HG02642 (cell line): ENCODE measurements around the gene MACC1.
"Not testable (repeated sequence)": the region's sequence is repeated elsewhere in the genome, so short reads cannot be mapped to it uniquely, and the experiment has no call there.

ENCODE experiments used
- ATAC-seq: cut with Tn5 transposase; IDR thresholded peaks from one replicate; pipeline ENCODE4 v1.9.1; 2021; ENCODE audit warnings: mild to moderate bottlenecking; ENCODE audit not compliant: unreplicated experiment, poor library complexity

Gene MACC1

DNA sequence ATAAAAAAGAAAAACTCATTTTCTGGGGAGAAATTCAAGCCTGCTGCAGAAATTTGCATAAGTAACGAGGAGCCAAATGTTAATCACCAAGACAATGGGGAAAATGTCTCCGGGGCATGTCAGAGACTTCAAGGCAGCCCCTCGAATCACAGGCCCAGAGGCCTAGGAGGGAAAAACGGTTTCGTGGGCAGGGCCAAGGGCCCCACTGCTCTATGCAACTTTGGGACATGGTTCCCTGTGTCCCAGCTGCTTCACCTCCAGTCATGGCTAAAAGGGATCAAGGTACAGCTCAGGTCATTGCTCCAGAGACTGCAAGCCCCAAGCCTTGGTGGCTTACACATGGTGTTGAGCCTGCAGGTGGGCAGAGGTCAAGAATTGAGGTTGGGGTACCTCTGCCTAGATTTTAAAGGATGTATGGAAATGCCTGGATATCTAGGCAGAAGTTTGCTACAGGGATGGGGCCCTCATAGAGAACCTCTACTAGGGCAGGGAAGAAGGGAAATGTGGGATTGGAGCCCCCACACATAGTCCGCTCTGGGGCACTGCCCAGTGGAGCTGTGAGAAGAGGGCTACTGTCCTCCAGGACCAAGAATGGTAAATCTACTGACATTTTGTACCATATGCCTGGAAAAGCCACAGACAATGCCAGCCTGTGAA, 8.4 kb downstream of the MACC1 start:
- ATAC-seq, result no peak

DNA sequence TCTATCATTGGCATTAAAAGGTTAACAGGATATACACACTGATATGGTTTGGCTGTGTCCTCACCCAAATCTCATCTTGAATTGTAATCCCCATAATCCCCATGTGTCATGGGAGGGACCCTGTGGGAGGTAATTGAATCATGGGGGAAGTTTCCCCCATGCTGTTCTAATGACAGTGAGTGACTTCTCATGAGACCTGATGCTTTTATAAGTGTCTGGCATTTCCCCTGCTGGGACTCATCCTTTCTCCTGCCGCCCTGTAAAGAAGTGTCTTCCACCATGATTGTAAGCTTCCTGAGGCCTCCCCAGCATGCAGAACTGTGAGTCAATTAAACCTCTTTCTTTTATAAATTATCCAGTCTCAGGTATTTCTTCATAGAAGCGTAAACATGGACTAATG, 9.4 kb downstream of the MACC1 start:
- not testable (repeated sequence) for ATAC-seq

DNA sequence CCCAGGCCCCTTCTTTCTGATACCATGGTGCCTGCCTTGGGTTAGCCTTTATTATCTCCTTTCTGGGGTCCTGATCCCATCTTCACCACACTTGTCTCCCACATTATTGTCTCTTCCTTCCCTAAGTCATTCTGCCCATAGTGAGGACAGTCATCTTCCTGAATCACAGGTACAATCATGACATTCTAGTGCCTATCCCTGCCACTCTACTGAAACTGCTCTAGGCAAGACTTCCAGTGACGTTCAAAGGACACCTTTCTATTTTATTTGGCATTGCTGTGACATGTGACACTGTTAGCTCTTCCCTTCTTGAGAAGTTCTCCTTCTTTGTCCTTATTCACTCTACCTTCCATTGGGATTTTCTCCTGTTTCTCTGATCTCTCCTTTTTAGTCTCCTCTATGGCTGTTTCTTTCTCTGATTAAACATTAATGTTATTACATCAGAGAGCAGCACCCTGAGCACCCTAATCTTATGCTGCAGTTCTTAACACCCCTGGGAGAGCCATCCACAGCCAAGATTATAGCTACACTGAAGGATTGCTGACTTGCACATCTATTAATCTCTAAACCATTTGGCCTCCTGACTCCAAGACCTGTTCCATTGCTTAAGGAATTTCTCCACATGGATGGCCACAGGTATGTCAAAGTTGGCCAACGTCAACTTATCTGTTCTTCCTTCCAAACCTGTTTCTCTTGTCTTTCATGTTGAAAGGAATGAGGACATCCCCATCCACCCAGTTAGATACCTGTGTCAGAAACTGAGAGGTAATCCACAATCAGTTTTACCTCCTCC, 10.9 kb downstream of the MACC1 start:
- ATAC-seq, result no peak

DNA sequence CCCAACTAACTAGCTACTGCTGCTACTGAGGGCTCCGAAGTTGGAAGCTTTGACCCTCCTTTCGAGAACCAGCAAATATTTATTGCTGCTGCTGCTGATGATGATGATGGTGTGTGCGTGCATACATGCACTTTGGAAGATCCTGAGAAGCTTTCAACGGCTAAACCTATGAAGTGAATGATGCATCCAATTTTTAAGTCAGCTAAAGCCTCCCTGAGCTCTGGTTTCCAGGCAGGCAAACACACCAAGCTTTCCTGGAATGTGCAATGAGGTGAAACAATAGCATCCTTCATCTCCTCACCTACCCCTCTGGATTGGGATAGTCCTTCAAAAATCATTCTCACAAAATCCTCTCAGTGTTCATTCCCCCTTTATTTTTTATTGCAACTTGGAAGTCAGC, 13.9 kb downstream of the MACC1 start:
- ATAC-seq, result no peak

DNA sequence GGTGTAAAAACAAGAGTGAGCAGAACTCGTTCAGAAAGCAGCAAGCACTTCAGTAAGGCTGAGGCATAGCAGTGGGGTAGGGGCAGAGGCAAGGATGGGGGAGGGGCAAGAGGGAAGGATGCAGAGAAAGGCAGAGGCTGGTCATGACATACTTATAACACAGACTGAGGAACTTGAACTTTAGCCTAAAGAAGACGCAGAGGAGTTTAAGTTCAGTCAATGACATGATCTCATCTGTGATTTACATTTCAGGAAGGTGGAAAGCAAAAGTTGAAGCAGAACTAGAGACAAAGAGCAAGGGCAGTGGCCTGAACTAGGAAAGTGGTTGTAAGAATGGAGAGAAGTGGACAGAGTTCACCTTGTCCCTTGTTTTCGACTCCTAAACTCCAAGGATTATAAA, 15.8 kb downstream of the MACC1 start:
- peak; percentile 34 for ATAC-seq

DNA sequence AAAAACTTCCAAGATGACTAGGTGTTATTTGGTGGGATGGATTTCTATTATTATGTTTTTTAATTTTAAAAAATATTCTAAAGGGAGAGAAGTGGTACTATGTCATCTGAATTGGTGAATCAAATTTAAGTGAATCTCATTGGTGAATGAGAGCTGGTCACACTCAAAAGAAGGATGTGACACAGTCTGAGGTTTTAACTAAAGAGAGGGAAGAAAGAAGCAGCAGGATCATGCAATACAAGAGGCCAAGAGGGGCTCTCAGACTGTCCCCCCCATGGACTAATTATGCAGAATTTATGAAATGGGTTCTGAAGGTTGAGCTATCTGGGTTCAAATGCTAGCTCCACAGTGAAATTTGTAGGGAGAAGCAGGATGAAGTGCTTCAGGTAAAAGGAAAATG, 16.2 kb downstream of the MACC1 start:
- ATAC-seq, result no peak

DNA sequence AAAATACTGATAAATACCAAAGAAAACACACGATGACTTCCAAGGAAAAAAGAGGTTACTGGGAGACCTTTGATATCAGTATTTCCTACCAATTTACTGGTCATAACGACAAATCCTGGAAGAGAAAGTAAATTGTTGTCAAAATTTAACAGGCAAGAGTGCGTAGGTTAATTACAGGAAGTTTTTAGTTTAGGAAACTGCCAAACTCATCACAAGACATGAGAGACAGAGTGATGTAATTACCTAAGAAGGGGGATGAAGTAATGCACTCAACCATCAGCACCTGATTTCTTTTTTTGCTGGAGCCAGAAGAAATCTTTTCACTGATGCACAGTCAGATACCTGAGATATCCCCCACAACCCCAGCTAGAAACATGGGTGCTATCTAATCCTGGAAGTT, 16.8 kb downstream of the MACC1 start:
- no peak for ATAC-seq

DNA sequence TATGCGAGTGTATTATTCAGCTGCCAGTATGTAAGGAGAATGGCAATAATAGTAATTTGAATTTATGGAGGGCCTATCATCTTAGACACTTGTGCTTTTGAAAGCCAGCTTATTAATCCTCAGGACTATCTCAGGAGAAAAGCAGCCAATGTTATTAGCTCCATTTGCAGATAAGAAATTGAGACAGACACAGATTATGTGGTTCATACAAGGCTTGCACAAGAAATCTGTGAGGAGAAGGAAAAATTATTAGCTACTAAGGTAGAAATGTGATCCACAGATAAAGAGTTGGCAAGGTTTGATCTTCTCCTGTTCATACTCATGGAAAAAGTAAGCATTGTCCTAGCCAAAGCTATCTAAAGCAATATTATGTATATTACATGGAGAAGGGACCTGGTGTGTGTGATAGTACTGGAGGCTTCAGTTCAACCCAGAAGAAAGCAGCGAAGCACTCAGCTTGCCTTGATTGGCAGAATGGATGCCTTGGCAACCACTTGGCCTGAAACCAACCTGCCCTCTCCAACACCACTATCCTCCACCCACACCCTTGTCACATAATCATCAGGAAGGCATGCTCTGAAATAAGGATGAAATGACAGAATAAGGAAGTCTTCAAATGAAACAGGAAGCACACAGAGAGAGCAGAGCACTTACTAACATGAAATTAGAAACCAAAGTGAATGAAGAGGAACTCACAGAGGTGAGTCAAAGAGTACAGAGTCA, 18.0 kb downstream of the MACC1 start:
- peak; percentile 91 for ATAC-seq

DNA sequence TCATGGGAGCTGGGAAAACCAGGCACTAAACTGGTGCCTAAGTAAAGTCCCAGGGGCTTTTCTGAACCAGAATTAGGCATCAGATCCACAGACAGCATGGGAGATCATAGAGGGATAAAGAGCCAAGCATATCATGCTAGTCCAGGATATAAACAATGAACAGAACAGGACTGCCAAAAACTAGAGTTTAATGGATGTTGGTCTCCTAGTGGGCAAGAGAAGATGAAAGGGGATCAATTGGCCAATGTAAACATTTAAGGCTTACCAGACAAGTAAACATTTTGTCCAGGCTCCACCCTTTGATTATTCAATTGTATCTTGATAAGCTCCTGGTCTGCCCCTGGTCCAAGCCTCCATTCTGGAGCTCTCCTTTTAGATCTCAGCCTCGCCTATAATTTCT, 18.9 kb downstream of the MACC1 start:
- no peak for ATAC-seq

DNA sequence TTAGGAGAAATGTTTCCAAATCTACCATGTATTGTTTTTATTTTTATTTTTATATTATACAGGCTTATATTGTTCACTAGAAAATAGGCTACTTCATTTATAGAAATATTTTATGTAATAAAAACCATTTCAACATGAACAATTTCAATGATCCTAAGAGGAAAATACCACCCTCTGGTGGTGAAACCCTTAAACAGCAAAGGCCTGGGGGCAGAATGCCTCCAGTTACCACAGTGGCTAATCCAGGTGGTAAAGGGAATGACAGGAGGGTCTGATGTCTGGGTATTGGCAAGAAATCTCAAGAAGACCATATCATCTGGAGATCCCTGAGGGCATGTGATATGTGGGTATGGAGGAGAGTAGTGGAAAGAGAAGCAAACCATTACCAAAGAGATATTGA, 19.3 kb downstream of the MACC1 start:
- no peak for ATAC-seq

DNA sequence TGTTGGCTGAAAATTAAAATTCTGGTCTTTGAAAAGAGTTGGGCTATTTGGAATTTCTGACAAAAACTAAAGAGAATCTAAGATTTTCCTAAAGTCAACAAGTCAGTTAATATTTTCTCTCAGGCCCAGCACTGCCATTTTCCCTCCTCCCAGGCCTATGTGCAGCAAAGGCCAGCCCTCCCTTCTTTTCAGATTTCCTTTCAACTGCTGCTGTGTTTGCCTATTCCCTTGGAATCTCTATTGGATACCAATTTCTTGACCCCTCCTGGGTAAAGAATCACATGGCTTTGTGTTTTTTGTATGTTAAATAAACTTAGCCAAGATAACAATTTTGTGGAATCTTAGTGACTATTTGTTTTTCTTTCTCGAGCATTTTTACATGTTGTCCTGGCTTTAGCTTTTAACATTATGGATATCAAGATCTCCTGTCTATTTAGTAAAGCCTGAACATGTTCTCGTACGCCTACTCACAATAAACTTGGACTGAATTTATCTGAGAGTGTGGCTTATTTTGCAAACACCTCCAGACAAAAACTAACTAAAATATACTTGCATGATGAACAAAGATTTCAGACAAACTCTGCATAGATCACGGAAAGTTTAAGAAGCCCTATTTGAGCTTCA, 19.9 kb downstream of the MACC1 start:
- ATAC-seq, result no peak

DNA sequence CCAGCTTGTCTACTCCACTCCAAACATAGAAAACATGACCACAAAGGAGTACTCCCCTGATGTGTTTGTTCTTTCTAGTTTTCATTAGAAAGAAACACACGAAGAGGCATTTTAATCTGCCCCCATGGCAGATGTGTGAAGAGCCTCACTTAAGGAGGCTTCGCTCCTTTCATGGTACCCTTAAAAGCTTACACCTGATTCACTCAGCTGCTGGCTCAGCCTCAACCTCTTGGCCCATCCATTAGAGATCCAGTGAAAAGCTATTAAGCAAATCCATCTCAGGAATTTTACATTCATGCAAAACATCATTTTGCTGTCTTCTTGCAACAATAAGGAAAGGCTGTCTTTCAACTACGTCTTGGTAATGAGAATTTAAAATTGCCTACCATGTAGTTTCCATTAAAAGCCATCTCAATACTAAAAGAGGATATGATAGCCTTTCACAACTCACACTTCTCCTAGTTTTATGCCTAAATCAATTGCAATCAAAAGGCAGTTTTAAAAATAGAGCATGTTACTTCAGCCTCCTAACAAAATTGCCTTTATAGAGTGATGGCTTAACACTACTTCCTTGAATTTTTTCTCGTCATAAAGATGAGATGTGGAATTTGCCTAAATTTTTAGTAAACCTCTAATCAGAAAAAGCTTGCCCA, 22.7 kb downstream of the MACC1 start:
- ATAC-seq, result no peak

DNA sequence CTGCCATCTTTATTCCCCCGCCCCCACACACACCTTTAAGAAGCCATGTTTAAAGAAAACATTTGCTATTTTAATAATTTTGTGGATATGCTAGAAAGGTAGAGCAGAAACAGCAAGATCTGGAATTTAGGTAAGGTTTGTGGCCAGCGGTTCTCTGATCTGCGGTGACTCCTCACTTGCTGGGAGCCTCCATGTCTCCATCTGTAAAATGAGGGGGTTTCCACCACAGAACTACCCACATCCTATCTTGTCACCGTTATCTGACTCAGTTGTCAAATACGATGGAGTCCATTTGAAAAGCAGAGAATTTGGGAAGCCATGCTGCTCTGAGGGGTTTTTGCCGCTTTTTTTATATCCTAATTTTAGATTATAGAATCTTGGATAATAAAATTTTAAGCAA, 23.3 kb downstream of the MACC1 start:
- ATAC-seq, result peak; percentile 15

DNA sequence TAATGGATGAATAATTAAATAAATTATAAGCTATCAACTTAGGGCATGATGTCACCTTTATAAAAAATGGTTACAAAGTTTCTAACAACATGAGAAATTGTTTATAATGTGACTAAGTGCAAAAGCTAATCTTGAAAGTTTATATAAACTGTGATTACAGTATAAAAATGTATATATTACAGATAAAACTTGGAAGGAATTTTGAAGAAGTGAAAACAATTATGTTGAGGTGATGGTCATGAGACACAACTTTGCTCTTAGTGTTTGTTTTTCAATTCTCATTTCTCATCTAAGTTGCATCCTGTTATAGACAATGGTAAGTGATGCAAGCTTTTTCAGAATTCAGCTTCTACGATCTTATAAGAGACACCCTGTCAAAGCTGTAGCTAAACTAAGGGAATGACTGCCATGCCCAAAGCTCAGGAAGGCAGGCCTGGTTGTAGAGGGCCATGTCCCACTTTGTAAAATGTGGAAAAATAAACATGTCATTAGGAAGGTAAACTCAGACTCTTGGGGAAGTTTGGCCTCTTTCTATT, 23.9 kb downstream of the MACC1 start:
- peak; percentile 69 for ATAC-seq

DNA sequence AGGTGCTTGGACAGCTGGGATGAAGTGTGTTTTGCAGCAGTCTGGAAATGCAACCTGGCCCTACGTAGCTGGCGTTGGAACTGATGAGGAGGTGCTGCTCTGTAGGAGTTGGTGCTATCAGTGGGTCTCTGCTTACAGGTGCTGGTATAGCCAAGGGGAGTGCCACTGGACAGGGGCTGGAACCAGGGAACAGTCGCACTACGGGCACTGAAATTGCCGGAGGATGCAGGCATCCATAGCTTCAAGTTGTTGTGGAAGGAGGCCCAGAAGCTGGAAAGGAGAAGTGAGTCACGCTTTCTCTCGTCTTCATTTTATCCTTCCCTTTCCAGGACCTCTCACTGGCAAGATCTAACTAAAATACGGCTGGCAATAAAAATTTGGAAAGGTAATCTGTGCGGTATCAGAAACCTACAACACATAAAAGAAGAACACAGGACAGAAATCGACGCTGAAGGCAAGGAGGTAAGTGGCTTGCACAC, 25.8 kb downstream of the MACC1 start:
- no peak for ATAC-seq

DNA sequence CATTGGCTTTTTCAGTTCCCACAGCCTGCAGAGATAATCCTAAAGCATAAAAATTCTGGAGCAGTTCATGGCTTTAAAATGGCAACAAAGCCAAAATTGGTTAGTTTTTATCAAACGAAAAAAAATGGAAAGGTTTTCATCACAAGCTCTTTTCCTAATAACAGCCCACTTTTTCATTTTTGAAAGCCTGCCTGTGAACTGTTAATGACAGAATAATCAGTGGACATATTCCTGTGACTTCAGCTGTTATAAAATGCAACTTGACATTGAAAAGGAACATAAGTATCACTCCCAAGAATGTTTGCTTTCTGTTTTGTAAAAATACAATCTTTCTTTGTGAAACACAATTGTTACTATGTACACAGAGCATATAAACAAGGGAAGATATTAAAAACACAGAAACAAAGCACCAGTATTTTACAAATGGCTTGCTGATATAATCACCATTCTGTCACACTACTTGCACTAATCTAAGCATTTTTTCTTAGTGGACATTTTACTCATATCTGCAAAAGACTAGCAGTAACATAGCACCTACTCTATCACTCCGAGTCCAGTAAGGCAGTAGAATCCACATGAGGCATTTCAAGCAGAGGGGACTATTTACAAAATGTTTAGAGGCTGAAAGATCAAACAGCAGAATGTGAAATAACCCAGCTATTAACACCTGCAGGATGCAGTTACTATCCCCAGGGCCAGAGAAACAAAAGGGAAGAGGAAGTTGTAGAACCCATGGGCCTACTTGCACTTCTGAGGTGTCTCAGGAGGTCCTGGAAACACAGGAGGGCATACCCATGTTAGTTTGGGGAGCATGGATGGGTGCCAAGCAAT, 26.4 kb downstream of the MACC1 start:
- ATAC-seq, result peak; percentile 39

DNA sequence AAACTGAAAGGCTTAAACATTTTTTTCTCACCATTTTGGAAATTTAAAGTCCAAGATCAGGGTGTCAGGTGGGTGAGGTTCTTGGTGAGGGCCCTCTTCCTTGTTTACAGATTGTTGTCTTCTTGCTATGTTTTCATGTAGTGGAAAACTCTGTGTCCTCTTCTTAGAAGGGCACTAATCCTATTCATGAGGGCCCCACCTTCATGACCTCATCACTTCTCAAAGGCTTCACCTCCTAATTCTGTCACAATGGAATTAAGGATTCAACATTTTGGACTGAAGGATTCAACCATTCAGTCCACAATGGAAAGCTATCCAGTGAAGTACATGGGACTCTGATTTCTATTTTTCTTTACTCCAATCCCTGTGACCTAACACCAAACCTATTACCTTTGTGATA, 27.3 kb downstream of the MACC1 start:
- ATAC-seq, result no peak

DNA sequence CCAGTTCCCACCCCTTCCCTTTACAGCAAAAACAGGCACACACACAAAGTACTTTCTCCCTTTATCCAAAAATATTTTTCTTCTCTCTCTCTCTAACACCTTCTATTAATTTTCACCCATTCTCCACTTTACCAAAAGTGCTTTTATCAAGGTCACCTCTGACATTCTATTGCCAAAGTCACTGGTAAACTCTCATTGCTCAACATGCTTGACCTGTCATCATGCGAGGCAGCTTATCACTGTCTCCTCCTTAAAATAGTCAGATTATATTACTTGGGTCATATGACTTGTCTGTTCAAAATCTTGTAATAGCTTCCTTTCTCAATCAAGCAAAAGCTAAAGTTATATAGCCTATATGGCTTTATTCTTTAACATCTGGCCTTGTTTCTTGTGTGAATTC, 28.6 kb downstream of the MACC1 start:
- ATAC-seq, result no peak

DNA sequence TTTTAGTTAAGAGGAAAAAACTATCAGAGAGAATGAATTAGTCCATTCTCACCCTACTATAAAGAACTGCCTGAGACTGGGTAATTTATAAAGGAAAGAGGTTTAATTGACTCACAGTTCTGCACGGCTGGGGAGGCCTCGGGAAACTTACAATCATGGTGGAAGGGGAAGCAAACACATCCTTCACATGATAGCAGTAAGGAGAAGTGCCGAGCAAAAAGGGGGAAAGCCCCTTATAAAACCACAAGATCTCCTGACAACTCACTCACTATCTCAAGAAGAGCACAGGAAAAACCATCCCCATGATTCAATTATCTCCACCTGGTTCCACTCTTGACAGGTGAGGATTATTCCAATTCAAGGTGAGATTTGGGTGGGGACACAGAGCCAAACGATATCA, 29.3 kb downstream of the MACC1 start:
- not testable (repeated sequence) for ATAC-seq
